HepG2 (cell line): ENCODE results near the gene CBLC. TPM values are rescaled to one million over a fixed set of nuclear protein-coding genes. Genes with fewer than 3 reads are reported as not detected.
A peak's percentile ranks its signal among the peaks of the same experiment; 100 is the strongest.

ENCODE experiments used
- ATF7 ChIP-seq, 2 experiments: fragments of 450-650 bp in 1 of 2; sonication (generic) in 1 of 2; formaldehyde crosslinking in 1 of 2; IDR thresholded peaks; 2 replicates each; pipeline versions ENCODE4 v1.4.0 to v1.6.1; 2016 to 2020; ENCODE audit warnings: antibody characterized with exemption in 1 of 2, mild to moderate bottlenecking in 1 of 2, missing genetic modification reagents in 1 of 2
- BCLAF1 ChIP-seq: fragments of 450-650 bp; IDR thresholded peaks from 2 replicates; pipeline ENCODE4 v1.6.1; 2017; ENCODE audit warnings: mild to moderate bottlenecking
- GPBP1L1 ChIP-seq: sonication (generic); formaldehyde crosslinking; IDR thresholded peaks from 2 replicates; pipeline ENCODE4 v1.5.0; 2020; ENCODE audit warnings: mild to moderate bottlenecking, missing genetic modification reagents
- HDAC2 ChIP-seq: sonication (generic); formaldehyde crosslinking; IDR thresholded peaks from 2 replicates; pipeline ENCODE4 v1.4.0; 2020; ENCODE audit warnings: missing genetic modification reagents
- HIC2 ChIP-seq: sonication (generic); formaldehyde crosslinking; IDR thresholded peaks from 2 replicates; pipeline ENCODE4 v1.9.0; 2022; ENCODE audit warnings: low read depth, missing genetic modification reagents
- HIVEP1 ChIP-seq: sonication (generic); formaldehyde crosslinking; IDR thresholded peaks from 2 replicates; pipeline ENCODE4 v1.4.0; 2020; ENCODE audit warnings: mild to moderate bottlenecking, missing genetic modification reagents
- MED1 ChIP-seq: sonication (generic); formaldehyde crosslinking; IDR thresholded peaks from 2 replicates; pipeline ENCODE4 v1.4.0; 2020; ENCODE audit warnings: missing genetic modification reagents
- RBAK ChIP-seq: sonication (generic); formaldehyde crosslinking; IDR thresholded peaks from 2 replicates; pipeline ENCODE4 v1.5.1; 2020; ENCODE audit warnings: mild to moderate bottlenecking, missing genetic modification reagents
- SMYD3 ChIP-seq: sonication (generic); formaldehyde crosslinking; IDR thresholded peaks from 2 replicates; pipeline ENCODE4 v1.8.1; 2023; ENCODE audit warnings: mild to moderate bottlenecking, missing genetic modification reagents
- SP2 ChIP-seq: sonication (generic); formaldehyde crosslinking; IDR thresholded peaks from 2 replicates; pipeline ENCODE4 v1.5.1; 2020; ENCODE audit warnings: mild to moderate bottlenecking, missing genetic modification reagents
- TAF15 ChIP-seq: fragments of 200-400 bp; formaldehyde crosslinking; IDR thresholded peaks from one replicate; pipeline ENCODE4 v1.6.1; 2018; ENCODE audit warnings: mild to moderate bottlenecking, low read depth, low read length; ENCODE audit not compliant: poor library complexity, severe bottlenecking
- ZNF263 ChIP-seq: sonication (generic); formaldehyde crosslinking; IDR thresholded peaks from 2 replicates; pipeline ENCODE4 v1.4.0; 2020; ENCODE audit warnings: missing genetic modification reagents
- ZNF383 ChIP-seq: sonication (generic); formaldehyde crosslinking; IDR thresholded peaks from 2 replicates; pipeline ENCODE4 v1.4.0; 2020; ENCODE audit warnings: missing genetic modification reagents, mild to moderate bottlenecking, borderline replicate concordance
- ZNF432 ChIP-seq: sonication (generic); formaldehyde crosslinking; IDR thresholded peaks from 2 replicates; pipeline ENCODE4 v1.5.0; 2020; ENCODE audit warnings: missing genetic modification reagents, mild to moderate bottlenecking, borderline replicate concordance
- ZNF580 ChIP-seq: IDR thresholded peaks from 2 replicates; pipeline ENCODE4 v1.6.1; 2016; ENCODE audit warnings: low read depth, borderline replicate concordance
- ZNF691 ChIP-seq: sonication (generic); formaldehyde crosslinking; IDR thresholded peaks from 2 replicates; pipeline ENCODE4 v1.4.0; 2020; ENCODE audit warnings: missing genetic modification reagents, low read depth, mild to moderate bottlenecking, borderline replicate concordance
- polyA plus RNA-seq, 8 experiments: library from polyadenylated mRNA; depleted of rRNA in 3 of 8; stranded (reverse) in 7 of 8; unstranded in 1 of 8; fragments of >200 nt; fragmentation: Illumina TruSeq in 4 of 8; extraction: Trizol in 4 of 8; gene quantifications; 2 replicates each; pipeline versions ENCODE4 v1.2.1 to v1.2.3, GENCODE V29; 2011 to 2016; ENCODE audit warnings: low read depth in 4 of 8, missing spikeins in 1 of 8, mixed read lengths in 1 of 8; ENCODE audit not compliant: insufficient read depth in 1 of 8
- total RNA-seq, 5 experiments: library from RNA; depleted of rRNA; stranded (reverse); fragments of >200 nt; fragmentation: Illumina TruSeq; extraction: Trizol; gene quantifications; 2 replicates each; pipeline ENCODE4 v1.2.3, GENCODE V29; 2016; ENCODE audit warnings: low read depth in 1 of 5

The CBLC gene
- total and polyA plus RNA-seq, 2 of the 13 experiments (the other 11 are each of a cell fraction or from before 2014, with no cell fraction given), result 1.8 to 2.6 TPM

GRCh38 chr19:44808463-44809371 lies 31.0 kb downstream of the CBLC start, which contains the start of gene BCAM (continued):
- TF ChIP-seq ZNF263 (CRISPR knock-in tag) (0 out of 2 replicates have a peak, but pooled peaks have one; percentile 16), ATF7 (IDR thresholded peaks at IDR 0.05) (no peak), ATF7 (CRISPR knock-in tag; IDR thresholded peaks at IDR 0.05) (0 out of 2 replicates have a peak, but pooled peaks have one; percentile 48), SP2 (no peak), BCLAF1 (no peak), TAF15 (no peak), HIC2 (CRISPR knock-in tag) (no peak), ZNF432 (CRISPR knock-in tag) (no peak), ZNF383 (CRISPR knock-in tag) (no peak), MED1 (CRISPR knock-in tag) (no peak), ZNF691 (CRISPR knock-in tag) (peak; percentile 77; the same call in 1 of the 2 replicates), HIVEP1 (CRISPR knock-in tag) (peak; percentile 35; the same call in 1 of the 2 replicates), SMYD3 (CRISPR knock-in tag) (no peak), ZNF580 (peak; percentile 14; the same call in 1 of the 2 replicates), HDAC2 (CRISPR knock-in tag) (0 out of 2 replicates have a peak, but pooled peaks have one; percentile 3), RBAK (CRISPR knock-in tag) (no peak), GPBP1L1 (CRISPR knock-in tag) (no peak)
